Measurements from ENCODE around the gene SPRR4. TPM values are rescaled to one million over a fixed set of nuclear protein-coding genes. Genes with fewer than 3 reads are reported as not detected.
"Not testable (repeated sequence)": the region's sequence is repeated elsewhere in the genome, so short reads cannot be mapped to it uniquely, and the experiment has no call there.

The SPRR4 gene
- total RNA-seq, 4 donors from 2014 or later: not detected

DNA sequence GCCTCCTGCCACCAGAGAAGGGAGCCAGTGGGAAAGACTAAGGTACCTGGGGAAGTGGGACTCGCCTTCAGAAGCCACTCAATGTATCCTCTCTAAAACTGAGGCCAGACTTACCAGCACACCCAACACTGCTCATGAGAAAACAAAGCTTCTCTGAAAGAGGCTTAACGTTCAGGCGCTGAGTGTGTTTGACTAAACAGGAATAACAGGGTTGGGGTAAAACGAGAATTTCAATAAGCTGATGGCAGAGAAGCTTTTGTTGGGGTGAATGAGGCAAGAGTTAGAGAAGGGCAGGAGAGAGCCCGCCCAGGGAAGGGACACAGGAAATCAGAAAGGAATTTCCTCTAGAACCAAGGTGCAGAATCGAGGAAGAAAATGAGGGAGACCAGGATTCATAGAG, 29.4 kb downstream of the SPRR4 start:
- H3K27ac ChIP-seq: no peak overlapping the region
- no peak for ATAC-seq
- TF ChIP-seq, protein P1, sequence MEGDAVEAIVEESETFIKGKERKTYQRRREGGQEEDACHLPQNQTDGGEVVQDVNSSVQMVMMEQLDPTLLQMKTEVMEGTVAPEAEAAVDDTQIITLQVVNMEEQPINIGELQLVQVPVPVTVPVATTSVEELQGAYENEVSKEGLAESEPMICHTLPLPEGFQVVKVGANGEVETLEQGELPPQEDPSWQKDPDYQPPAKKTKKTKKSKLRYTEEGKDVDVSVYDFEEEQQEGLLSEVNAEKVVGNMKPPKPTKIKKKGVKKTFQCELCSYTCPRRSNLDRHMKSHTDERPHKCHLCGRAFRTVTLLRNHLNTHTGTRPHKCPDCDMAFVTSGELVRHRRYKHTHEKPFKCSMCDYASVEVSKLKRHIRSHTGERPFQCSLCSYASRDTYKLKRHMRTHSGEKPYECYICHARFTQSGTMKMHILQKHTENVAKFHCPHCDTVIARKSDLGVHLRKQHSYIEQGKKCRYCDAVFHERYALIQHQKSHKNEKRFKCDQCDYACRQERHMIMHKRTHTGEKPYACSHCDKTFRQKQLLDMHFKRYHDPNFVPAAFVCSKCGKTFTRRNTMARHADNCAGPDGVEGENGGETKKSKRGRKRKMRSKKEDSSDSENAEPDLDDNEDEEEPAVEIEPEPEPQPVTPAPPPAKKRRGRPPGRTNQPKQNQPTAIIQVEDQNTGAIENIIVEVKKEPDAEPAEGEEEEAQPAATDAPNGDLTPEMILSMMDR (IDR thresholded peaks at IDR 0.05): no peak
- no peak for TF ChIP-seq EP300 (IDR thresholded peaks at IDR 0.05)
- TF ChIP-seq POLR2A (IDR thresholded peaks at IDR 0.05): no peak
- no peak for TF ChIP-seq POLR2AphosphoS5 (IDR thresholded peaks at IDR 0.05)

GRCh38 chr1:153000294-153000693, 29.8 kb downstream of the SPRR4 start:
- TF ChIP-seq POLR2A (IDR thresholded peaks at IDR 0.05): no peak
- TF ChIP-seq EP300 (IDR thresholded peaks at IDR 0.05): no peak
- TF ChIP-seq, protein P1 (IDR thresholded peaks at IDR 0.05): no peak
- TF ChIP-seq POLR2AphosphoS5 (IDR thresholded peaks at IDR 0.05): no peak
- no peaks in the 10 kb centered on the region for H3K36me3 ChIP-seq
- no peak for ATAC-seq
- no peak overlapping the region for H3K4me3 ChIP-seq
- H3K27me3 ChIP-seq: no peaks in the 10 kb centered on the region
- peaks cover 0 to 11% (median 0%) of the 10 kb centered on the region in 3 donors for H3K9me3 ChIP-seq
- no peak overlapping the region for H3K27ac ChIP-seq
- WGBS, 2 donors (ENCODE audit: low coverage in 1 of 2): 100% methylated on average over 1 of the region's 1 CpG; no CpG with 5 or more reads in 1 of the 2 donors
- H3K4me1 ChIP-seq: no peaks in the 10 kb centered on the region

More for the DNA sequence above, 29.4 kb downstream of the SPRR4 start:
- Histone ChIP-seq H3K4me1 (no peaks in the 10 kb centered on the region), H3K36me3 (no peaks in the 10 kb centered on the region), H3K27me3 (no peaks in the 10 kb centered on the region), H3K9me3 (peaks cover 0 to 16% (median 0%) of the 10 kb centered on the region in 3 donors), H3K4me3 (no peak overlapping the region)
- 78 to 81% methylated on average over 3 to 5 of the region's 6 CpGs for WGBS, 2 donors (ENCODE audit: low coverage in 1 of 2)

DNA sequence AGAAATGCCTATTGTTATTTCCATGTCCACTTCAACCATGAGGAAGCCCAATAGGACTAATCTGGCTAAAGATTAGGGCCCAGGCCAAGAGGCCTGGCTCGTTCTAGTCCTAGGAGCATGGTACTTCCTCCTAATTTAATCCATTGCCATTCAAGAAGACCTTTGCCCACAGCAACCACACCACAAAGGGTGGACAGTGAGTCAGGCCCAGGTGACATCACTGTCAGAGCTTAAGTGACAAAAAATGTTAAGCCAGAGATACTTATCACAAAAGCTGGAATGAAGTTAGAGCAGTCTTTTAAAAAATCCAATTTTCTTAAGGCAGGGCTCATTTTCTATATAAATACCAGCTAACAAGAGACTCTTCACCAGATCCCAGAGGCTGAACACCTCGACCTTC, 30.9 kb downstream of the SPRR4 start, which contains the start of gene SPRR3:
SPRR3 (plus strand) TSS at position 368 of the 400 bp plus-strand sequence. CDS start 1,272 bp downstream, outside the sequence.
- 67 to 79% methylated on average over 1 to 2 of the region's 2 CpGs for WGBS, 2 donors (ENCODE audit: low coverage in 1 of 2)
- ATAC-seq: no peak
- H3K36me3 ChIP-seq: no peaks in the 10 kb centered on the region
- no peaks in the 10 kb centered on the region for H3K4me1 ChIP-seq
- H3K27me3 ChIP-seq: no peaks in the 10 kb centered on the region
- TF ChIP-seq POLR2A (IDR thresholded peaks at IDR 0.05) (no peak), POLR2AphosphoS5 (IDR thresholded peaks at IDR 0.05) (no peak), EP300 (IDR thresholded peaks at IDR 0.05) (no peak)
- TF ChIP-seq, protein P1 (IDR thresholded peaks at IDR 0.05): no peak
- no peak within 1 kb of the TSS for H3K27ac ChIP-seq
- H3K9me3 ChIP-seq: peaks cover 0 to 6% (median 0%) of the 10 kb centered on the region in 3 donors
- H3K4me3 ChIP-seq: no peak within 1 kb of the TSS

DNA sequence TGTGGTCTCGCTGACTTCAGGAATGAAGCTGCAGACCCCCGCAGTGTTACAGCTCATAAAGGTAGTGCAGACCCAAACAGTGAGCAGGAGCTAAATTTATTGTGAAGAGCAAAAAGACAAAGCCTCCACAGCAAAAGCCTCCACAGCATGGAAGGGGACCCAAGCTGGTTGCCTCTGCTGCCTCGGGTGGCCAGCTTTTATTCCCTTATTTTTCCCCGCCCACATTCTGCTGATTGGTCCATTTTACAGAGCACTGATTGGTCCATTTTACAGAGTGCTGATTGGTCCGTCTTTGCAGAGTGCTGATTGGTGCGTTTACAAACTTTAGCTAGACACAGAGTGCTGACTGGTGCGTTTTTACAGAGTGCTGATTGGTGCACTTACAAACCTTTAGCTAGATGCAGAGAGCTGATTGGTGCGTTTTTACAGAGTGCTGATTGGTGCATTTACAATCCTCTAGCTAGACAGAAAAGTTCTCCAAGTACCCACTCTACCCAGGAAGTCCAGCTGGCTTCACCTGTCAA, 40.8 kb downstream of the SPRR4 start:
- H3K4me1 ChIP-seq, H3K9me3 ChIP-seq, H3K36me3 ChIP-seq, H3K4me3 ChIP-seq, H3K27ac ChIP-seq, ATAC-seq, H3K27me3 ChIP-seq: not testable (repeated sequence)
- WGBS, 2 donors (ENCODE audit: low coverage in 1 of 2): 73% methylated on average over 5 to 6 of the region's 8 CpGs

- not testable (repeated sequence) for H3K27me3 ChIP-seq, H3K27ac ChIP-seq
- WGBS, 2 donors (ENCODE audit: low coverage in 1 of 2): 27 to 33% methylated on average over 2 of the region's 2 CpGs
These were observed 51.4 kb downstream of the SPRR4 start for GRCh38 chr1:153021829-153022228.

More at GRCh38 chr1:153021829-153022228, 51.4 kb downstream of the SPRR4 start:
- not testable (repeated sequence) for H3K4me1 ChIP-seq, H3K4me3 ChIP-seq, H3K36me3 ChIP-seq, H3K9me3 ChIP-seq, ATAC-seq

Small RNAs within 50 kb of the gene (small RNA-seq; reads per million reads assigned to genes)
- gene RF00322 (0 reads per million in 4 donors), gene SPRR1A (0 reads per million in 4 donors)

Other genes with a start within 250 kb of the SPRR4 start
- gene KPRP, start 212.6 kb upstream of the SPRR4 start, total RNA-seq: under 1 TPM in 1 of 4 donors, not detected in 3; 0.12 TPM
- gene LCE1F, start 195.5 kb upstream of the SPRR4 start, total RNA-seq: not detected
- under 1 TPM in 1 of 4 donors, not detected in 3; 0.39 TPM for gene LCE1E, start 184.4 kb upstream of the SPRR4 start, total RNA-seq
- not detected for gene LCE1D, start 173.9 kb upstream of the SPRR4 start, total RNA-seq
- gene LCE1C, start 164.0 kb upstream of the SPRR4 start, total RNA-seq: not detected
- gene LCE1B, start 158.7 kb upstream of the SPRR4 start, total RNA-seq: not detected
- not detected for gene LCE1A, start 143.2 kb upstream of the SPRR4 start, total RNA-seq
- gene LCE6A, start 127.8 kb upstream of the SPRR4 start, total RNA-seq: not detected
- gene LCE7A, start 110.7 kb upstream of the SPRR4 start, total RNA-seq: not detected
- not detected for gene SMCP, start 92.3 kb upstream of the SPRR4 start, total RNA-seq
- gene IVL, start 62.1 kb upstream of the SPRR4 start, total RNA-seq: 10 to 100 TPM in 1 of 4 donors, 1 to 10 TPM in 1, under 1 TPM in 1, not detected in 1; 0.31 to 13.7 (median 1.1) TPM
- not detected for gene SPRR5, start 23.4 kb upstream of the SPRR4 start, total RNA-seq
- not detected for gene SPRR1A, start 13.4 kb downstream of the SPRR4 start, total RNA-seq
- gene SPRR3, start 31.1 kb downstream of the SPRR4 start, total RNA-seq: 100 to 1,000 TPM in 1 of 4 donors, 10 to 100 TPM in 2, 1 to 10 TPM in 1; 5.9 to 291 (median 21.5) TPM
- 10 to 100 TPM in 2 of 4 donors, not detected in 2; 15.1 to 30.0 TPM for gene SPRR1B, start 60.6 kb downstream of the SPRR4 start, total RNA-seq
- gene SPRR2D, start 70.5 kb downstream of the SPRR4 start, total RNA-seq: 10 to 100 TPM in 2 of 4 donors, 1 to 10 TPM in 1, not detected in 1; 1.2 to 22.4 (median 10.6) TPM
- 10 to 100 TPM in 2 of 4 donors, under 1 TPM in 1, not detected in 1; 0.67 to 59.3 (median 22.1) TPM for gene SPRR2A, start 86.9 kb downstream of the SPRR4 start, total RNA-seq
- gene SPRR2B, start 101.0 kb downstream of the SPRR4 start, total RNA-seq: not detected
- 10 to 100 TPM in 2 of 4 donors, 1 to 10 TPM in 1, not detected in 1; 2.1 to 20.8 (median 13.5) TPM for gene SPRR2E, start 123.9 kb downstream of the SPRR4 start, total RNA-seq
- gene SPRR2F, start 142.9 kb downstream of the SPRR4 start, total RNA-seq: 10 to 100 TPM in 1 of 4 donors, 1 to 10 TPM in 1, not detected in 2; 7.7 to 12.0 TPM
- gene SPRR2G, start 180.2 kb downstream of the SPRR4 start, total RNA-seq: not detected
- not detected for gene LELP1, start 232.8 kb downstream of the SPRR4 start, total RNA-seq
- gene PRR9, start 246.9 kb downstream of the SPRR4 start, total RNA-seq: not detected

All from gastroesophageal sphincter (tissue), 4 donors.